ENCODE results near the gene RRAS2. TPM values are rescaled to one million over a fixed set of nuclear protein-coding genes. Genes with fewer than 3 reads are reported as not detected.

RRAS2 gene
- polyA plus RNA-seq, 1 of the 3 experiments (the other 2 are of a cell fraction), result 53.3 TPM

GRCh38 chr11:14308897-14309387 is 50.0 kb downstream of the RRAS2 start:
- POLR2A ChIA-PET, result no interaction called here
- H2AFZ ChIP-seq (ENCODE audit: low read depth), result no peak overlapping the region

DNA sequence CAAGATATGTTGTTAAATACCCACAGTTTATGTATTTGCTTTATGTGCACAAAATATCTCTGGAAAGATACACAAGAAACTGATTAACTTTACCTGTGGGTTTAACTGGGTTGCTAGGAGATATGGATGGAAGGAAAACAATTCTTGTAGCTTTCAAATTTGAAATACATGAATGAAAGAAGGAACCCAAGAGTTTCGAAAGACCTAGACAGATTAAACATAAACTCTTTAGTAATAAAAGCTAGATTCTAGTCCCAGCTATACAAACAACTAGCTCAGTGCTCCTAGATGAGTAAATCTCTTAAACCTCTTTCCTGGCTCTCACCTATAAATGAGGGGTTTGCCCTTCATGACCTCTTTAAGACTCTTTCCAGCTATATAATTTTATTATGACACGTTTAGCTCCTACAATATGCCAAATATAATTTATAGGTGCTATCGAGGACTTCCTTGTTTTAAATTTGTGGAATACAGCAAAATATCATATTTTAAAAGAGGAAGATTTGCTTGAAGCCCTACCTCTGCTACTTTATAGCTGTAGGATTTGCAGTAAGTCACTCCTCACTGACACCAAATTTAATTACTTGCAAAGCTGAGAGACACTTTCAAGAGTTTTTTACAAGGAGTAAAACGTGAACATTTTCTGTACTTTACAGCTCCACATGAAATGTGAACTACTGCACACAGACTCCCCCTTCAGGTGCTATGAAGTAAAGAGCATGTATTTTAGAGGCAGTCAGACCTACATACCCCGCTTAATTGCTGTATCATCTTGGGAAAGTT is 50.7 kb downstream of the RRAS2 start:
- peak; percentile 32 for DNase-seq
- Histone ChIP-seq H3K9me2 (no peaks in the 10 kb centered on the region), H3K27ac (ENCODE audit: low read depth in 2 of 2, low read length in 1 of 2) (no peak overlapping the region), H2AFZ (ENCODE audit: low read depth) (no peak overlapping the region), H3K4me3 (ENCODE audit: low read depth in 2 of 2, low read length in 1 of 2) (no peak overlapping the region; a peak in 1 of 4 replicates), H4K20me1 (ENCODE audit: insufficient read depth) (peaks cover 95% of the 10 kb centered on the region), H3K9ac (no peak overlapping the region), H3F3A (replicated peaks; ENCODE audit: insufficient read depth) (no peaks in the 10 kb centered on the region), H3K79me2 (ENCODE audit: insufficient read depth) (peaks cover 100% of the 10 kb centered on the region), H3K4me1 (ENCODE audit: control insufficient read depth in 1 of 2, insufficient read depth in 2 of 2, low read depth in 1 of 2, low read length in 1 of 2) (peaks cover 0 to 19% of the 10 kb centered on the region in 2 experiments; a peak in 1 of 4 replicates), H3K9me3 (no peaks in the 10 kb centered on the region), H3K27me3 (ENCODE audit: insufficient read depth) (no peaks in the 10 kb centered on the region), H3K4me2 (no peak overlapping the region), H3K36me3 (replicated peaks in 1 of 2; ENCODE audit: control insufficient read depth in 1 of 2, insufficient read depth in 2 of 2, low read length in 1 of 2) (no peaks in the 10 kb centered on the region)
- POLR2A ChIA-PET, result no interaction called here
- TF ChIP-seq, protein P1, sequence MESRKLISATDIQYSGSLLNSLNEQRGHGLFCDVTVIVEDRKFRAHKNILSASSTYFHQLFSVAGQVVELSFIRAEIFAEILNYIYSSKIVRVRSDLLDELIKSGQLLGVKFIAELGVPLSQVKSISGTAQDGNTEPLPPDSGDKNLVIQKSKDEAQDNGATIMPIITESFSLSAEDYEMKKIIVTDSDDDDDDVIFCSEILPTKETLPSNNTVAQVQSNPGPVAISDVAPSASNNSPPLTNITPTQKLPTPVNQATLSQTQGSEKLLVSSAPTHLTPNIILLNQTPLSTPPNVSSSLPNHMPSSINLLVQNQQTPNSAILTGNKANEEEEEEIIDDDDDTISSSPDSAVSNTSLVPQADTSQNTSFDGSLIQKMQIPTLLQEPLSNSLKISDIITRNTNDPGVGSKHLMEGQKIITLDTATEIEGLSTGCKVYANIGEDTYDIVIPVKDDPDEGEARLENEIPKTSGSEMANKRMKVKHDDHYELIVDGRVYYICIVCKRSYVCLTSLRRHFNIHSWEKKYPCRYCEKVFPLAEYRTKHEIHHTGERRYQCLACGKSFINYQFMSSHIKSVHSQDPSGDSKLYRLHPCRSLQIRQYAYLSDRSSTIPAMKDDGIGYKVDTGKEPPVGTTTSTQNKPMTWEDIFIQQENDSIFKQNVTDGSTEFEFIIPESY (IDR thresholded peaks at IDR 0.05; ENCODE audit: borderline replicate concordance, low read depth), result no peak
- no peak for TF ChIP-seq POLR2AphosphoS5 (IDR thresholded peaks at IDR 0.05; ENCODE audit: low read depth, low read length)
- peak; percentile 52 for TF ChIP-seq RAD21 (IDR thresholded peaks at IDR 0.05; ENCODE audit: low read length)
- TF ChIP-seq, protein P2, sequence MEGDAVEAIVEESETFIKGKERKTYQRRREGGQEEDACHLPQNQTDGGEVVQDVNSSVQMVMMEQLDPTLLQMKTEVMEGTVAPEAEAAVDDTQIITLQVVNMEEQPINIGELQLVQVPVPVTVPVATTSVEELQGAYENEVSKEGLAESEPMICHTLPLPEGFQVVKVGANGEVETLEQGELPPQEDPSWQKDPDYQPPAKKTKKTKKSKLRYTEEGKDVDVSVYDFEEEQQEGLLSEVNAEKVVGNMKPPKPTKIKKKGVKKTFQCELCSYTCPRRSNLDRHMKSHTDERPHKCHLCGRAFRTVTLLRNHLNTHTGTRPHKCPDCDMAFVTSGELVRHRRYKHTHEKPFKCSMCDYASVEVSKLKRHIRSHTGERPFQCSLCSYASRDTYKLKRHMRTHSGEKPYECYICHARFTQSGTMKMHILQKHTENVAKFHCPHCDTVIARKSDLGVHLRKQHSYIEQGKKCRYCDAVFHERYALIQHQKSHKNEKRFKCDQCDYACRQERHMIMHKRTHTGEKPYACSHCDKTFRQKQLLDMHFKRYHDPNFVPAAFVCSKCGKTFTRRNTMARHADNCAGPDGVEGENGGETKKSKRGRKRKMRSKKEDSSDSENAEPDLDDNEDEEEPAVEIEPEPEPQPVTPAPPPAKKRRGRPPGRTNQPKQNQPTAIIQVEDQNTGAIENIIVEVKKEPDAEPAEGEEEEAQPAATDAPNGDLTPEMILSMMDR (IDR thresholded peaks at IDR 0.05), result peak; percentile 71
- CTCF ChIA-PET, result interaction anchor here (0.5 to 1.8 kb wide), 27 partner anchors 8 to 535 kb away, joined by 3 to 11 read pairs (median 3); no protein-coding TSS in a partner anchor
- WGBS (ENCODE audit: low lambda C conversion rate), result 53% methylated on average over 5 of the region's 5 CpGs

More at GRCh38 chr11:14308897-14309387, 50.0 kb downstream of the RRAS2 start:
- Histone ChIP-seq H3K36me3 (replicated peaks in 1 of 2; ENCODE audit: control insufficient read depth in 1 of 2, insufficient read depth in 2 of 2, low read length in 1 of 2) (no peaks in the 10 kb centered on the region), H3K9me3 (no peaks in the 10 kb centered on the region), H3K4me1 (ENCODE audit: control insufficient read depth in 1 of 2, insufficient read depth in 2 of 2, low read depth in 1 of 2, low read length in 1 of 2) (peaks cover 0 to 22% of the 10 kb centered on the region in 2 experiments; a peak in 2 of 4 replicates), H4K20me1 (ENCODE audit: insufficient read depth) (peaks cover 95% of the 10 kb centered on the region), H3K79me2 (ENCODE audit: insufficient read depth) (peaks cover 100% of the 10 kb centered on the region), H3K27me3 (ENCODE audit: insufficient read depth) (no peaks in the 10 kb centered on the region), H3K4me2 (no peak overlapping the region), H3K4me3 (ENCODE audit: low read depth in 2 of 2, low read length in 1 of 2) (no peak overlapping the region), H3K9ac (no peak overlapping the region), H3F3A (replicated peaks; ENCODE audit: insufficient read depth) (no peaks in the 10 kb centered on the region), H3K27ac (ENCODE audit: low read depth in 2 of 2, low read length in 1 of 2) (no peak overlapping the region), H3K9me2 (no peaks in the 10 kb centered on the region)
- DNase-seq, result no peak
- CTCF ChIA-PET, result interaction anchor here (0.7 to 1.8 kb wide), 21 partner anchors 8 to 536 kb away, joined by 3 to 11 read pairs (median 4); no protein-coding TSS in a partner anchor
- TF ChIP-seq NFIC (IDR thresholded peaks at IDR 0.05; ENCODE audit: borderline replicate concordance) (no peak), JUND (IDR thresholded peaks at IDR 0.05) (no peak), EP300 (IDR thresholded peaks at IDR 0.05; ENCODE audit: borderline replicate concordance in 1 of 2, low read depth in 1 of 2, low read length in 1 of 2) (no peak), TCF12 (IDR thresholded peaks at IDR 0.05) (no peak), POLR2AphosphoS5 (IDR thresholded peaks at IDR 0.05; ENCODE audit: low read depth, low read length) (no peak), FOXJ3 (CRISPR knock-in tag; IDR thresholded peaks at IDR 0.05) (no peak), RCOR1 (IDR thresholded peaks at IDR 0.05; ENCODE audit: low read length) (no peak), YY1 (IDR thresholded peaks at IDR 0.05; ENCODE audit: low read depth) (no peak)
- TF ChIP-seq, protein P1 (IDR thresholded peaks at IDR 0.05; ENCODE audit: borderline replicate concordance, low read depth), result no peak
- 96% methylated on average over 1 of the region's 1 CpG for WGBS (ENCODE audit: low lambda C conversion rate)

All from SK-N-SH (cell line).